ENCODE data around the gene MPV17L. TPM values are rescaled to one million over a fixed set of nuclear protein-coding genes. Genes with fewer than 3 reads are reported as not detected.
"Not testable (repeated sequence)": the region's sequence is repeated elsewhere in the genome, so short reads cannot be mapped to it uniquely, and the experiment has no call there.

The MPV17L gene
- total RNA-seq = 0.19 and 0.34 TPM in 2 replicates

DNA sequence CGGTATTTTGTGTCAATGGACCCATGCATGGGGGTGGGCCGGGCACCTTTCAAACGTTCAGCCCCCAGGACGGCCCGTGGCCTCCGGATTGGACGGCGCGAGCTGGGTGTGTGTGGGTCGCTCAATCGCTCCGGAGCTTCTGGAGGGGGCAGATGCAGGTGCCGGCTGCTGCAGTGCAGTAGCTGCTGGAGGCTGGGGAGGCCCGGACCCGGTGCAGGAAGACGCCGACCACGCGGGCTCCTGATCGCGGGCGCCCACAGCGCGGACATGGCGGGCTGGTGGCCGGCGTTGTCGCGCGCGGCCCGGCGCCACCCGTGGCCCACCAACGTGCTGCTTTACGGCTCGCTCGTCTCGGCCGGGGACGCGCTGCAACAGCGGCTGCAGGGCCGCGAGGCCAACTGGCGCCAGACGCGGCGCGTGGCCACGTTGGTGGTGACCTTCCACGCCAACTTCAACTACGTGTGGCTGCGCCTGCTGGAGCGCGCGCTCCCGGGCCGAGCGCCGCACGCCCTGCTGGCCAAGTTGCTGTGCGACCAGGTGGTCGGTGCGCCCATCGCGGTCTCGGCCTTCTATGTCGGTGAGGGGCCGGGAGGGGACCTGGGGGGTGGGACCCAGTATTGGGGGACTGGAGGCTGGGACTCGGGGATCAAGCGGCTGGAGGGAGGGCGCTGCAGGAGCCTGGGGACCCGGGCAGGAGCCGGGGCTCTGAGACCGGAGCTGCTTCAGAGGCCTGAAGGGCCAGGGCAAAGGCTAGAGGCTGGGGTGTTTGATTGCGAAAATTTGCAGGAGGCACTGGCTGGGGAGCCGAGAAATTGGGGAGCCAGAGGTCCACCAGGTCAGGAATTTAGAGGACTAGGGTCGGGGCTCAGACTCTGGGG, at the start of gene MPV17L:
MPV17L (plus strand) TSS at position 124 of the 878 bp plus-strand sequence; CDS start at position 268, 144 bp downstream.
- peak; percentile 20 for DNase-seq

DNA sequence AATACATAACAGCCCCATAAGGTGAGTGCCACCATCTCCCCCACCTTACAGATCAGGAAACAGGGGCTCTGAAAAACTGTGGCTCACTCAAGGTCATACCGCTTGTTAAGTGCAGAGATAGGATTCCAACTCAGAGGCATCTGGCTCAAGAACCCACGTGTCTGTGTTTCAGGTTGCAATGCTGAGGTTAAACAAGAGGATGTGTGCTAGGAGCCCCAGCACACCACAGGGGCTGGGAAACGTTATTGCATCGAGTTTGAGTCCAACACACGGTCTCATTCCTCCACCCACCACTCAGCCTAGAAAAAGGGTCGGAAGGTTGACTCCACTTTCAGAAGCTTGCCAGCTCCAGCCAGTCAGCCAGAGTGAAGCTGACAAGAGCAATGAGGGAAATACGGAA, 46.8 kb upstream of the MPV17L start:
- not testable (repeated sequence) for DNase-seq

DNA sequence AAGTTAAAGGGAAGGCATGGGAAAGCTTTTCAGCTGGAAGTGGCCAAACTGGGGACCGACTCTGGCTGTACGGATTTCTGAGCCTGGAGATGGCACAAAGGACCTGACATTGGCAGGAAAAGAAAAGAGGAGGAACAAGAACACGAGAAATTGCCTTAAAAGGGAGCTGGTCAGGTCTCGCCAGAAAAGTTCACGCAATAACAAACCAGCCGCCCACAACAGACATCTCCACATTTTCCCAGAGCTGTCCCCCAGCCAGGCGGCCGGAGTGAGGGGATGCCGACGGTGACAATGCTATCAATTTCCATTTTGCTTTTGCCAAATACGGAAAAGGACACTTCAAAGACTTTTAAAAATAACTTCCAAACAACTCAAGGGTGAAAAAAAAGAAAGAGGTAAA, 44.3 kb upstream of the MPV17L start:
- not testable (repeated sequence) for DNase-seq

DNA sequence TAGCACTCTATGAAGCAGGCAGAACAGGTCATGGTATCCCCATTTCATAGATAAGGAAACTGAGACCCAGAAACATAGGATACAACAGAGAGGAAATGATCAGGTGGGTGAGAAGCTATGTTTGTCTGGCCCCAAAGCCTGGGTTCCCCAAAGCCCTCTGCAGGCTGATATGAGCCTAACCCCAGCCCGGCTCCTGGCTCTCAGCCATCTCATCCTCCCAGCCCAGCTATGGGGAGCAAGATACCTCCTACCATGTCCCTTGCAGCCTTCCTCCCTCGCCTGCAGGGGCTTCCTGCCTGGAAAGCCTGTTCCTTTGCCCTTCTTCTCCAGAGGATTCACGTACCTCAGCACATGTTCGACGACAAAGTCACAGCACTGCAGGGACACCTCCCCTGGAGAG, 43.8 kb upstream of the MPV17L start:
- DNase-seq = not testable (repeated sequence)

DNA sequence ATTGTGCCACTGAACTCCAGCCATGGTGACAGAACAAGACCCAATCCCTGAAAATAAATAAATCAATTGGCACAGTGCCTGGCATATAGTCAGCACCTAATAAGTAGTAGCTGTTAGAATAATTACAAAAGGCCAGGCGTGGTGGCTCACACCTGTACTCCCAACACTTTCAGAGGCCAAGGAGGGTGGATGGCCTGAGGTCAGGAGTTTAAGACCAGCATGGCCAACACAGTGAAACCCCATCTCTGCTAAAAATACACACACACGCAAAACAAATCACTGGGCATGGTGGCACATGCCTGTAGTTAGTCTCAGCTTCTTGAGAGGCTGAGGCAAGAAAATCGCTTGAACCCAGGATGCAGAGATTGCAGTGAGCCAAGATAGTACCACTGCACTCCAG, 42.7 kb upstream of the MPV17L start:
- not testable (repeated sequence) for DNase-seq

DNA sequence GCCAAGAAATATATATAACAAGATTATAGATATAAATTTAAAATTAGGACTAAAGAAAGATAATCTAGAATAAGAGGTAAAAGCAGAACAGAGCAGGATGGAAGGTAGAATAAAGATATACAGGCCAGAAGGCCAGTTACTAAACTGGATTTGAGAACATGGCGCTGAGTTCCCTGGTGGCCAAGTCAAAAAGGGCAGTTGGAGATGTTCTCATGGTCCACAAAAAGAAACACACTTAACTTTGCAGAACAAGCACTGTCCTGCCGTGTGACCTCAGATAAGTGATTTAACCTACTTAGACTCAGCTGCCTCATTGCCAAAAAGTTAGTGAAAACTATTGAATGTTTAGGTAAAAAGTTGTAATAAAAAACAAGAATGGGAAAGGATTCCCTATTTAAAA, 40.7 kb upstream of the MPV17L start:
- not testable (repeated sequence) for DNase-seq

DNA sequence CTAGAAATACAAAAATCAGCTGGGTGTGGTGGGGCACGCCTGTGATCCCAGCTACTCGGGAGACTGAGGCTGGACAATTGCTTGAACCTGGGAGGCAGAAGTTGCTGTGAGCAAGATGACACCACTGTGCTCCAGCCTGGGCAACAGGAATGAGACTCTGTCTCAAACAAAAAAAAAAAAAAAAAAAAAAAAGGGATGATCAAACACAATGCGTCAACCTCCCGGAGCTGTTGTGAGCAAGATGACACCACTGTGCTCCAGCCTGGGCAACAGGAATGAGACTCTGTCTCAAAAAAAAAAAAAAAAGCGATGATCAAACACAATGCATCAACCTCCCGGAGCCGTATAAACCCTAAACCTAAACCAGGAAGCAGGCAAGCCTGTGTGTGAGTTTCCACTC, 38.1 kb upstream of the MPV17L start:
- DNase-seq = not testable (repeated sequence)

DNA sequence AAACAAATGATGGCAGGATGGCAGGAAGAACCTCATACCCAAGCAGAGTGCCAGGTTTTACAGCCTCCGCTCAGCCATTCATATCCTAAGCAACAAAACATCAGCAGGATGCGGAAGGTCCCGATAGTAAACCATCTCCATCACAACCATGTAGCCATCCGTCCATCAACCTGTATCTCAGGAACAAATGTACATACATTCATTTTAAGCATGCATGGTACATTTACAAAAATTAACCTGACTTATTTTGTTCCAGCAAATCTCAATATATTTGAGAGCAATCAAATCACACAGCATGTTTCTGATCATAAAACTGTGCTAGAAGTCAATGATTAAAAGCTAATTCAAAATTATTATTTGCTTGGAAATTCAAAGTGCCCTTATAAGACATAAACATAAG, 17.4 kb upstream of the MPV17L start, which contains the start of gene NPIPA5:
NPIPA5 (minus strand) TSS at position 101 of the 400 bp plus-strand sequence; CDS start at position 101, 0 bp downstream.
- not testable (repeated sequence) for DNase-seq

DNA sequence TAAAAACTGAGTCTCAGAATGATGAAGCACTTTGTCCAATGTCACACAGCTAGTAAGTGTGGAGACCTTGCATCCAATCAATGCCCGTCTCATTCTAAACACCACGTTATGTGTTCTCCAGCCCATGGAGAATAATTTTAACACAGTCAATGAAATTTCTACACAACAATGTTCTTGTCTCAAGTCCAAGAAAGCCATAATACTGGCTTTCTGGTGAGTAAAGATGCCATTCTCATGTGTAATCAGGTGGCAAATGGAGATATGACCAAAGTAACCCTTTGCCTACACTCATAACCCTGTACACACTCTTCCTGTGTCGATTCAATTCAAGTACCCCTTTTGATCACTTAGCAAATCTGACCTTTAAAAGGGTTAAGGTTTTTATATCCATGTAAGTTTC, 12.7 kb upstream of the MPV17L start:
- DNase-seq = not testable (repeated sequence)

DNA sequence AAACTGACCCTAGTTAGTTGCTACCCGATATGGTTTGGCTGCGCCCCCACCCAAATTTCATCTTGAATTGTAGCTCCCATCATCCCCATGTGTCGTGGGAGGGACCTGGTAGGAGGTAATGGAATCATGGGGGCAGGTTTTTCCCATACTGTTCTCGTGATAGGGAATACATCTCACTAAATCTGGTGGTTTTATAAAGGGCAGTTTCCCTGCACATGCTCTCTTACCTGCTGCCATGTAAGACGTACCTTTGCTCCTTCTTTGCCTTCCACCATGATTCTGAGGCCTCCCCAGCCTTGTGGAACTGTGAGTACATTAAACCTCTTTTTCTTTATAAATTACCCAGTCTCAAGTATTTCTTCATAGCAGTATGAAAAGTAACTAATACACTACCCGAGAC, 7.5 kb upstream of the MPV17L start:
- not testable (repeated sequence) for DNase-seq

DNA sequence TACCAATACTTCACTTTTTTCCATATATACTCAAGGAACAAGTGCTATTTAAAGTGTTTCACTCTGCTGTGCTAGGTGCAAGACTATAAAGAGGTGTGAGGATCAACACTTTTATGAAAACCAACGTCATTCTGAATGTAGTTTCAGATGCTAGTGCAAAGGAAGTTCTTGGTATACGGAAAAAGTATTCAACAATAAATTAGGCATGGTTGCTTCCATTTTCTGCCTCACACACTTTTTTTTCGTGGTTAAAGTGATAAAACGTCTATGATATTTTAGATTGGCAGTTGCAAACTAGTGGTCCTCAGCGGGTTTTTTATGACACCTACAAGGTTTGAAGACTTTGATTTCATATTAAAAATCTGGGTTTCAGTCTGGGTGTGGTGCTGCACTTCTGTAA, 5.6 kb upstream of the MPV17L start:
- DNase-seq = not testable (repeated sequence)

DNA sequence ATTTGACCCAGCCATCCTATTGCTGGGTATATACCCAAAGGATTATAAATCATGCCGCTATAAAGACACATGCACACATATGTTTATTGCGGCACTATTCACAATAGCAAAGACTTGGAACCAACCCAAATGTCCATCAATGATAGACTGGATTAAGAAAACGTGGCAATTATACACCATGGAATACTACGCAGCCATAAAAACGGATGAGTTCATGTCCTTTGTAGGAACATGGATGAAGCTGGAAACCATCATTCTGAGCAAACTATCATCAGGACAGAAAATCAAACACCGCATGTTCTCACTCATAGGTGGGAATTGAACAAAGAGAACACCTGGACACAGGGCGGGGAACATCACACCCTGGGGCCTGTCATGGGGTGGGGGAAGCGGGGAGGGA, 2.5 kb upstream of the MPV17L start:
- DNase-seq = not testable (repeated sequence)

DNA sequence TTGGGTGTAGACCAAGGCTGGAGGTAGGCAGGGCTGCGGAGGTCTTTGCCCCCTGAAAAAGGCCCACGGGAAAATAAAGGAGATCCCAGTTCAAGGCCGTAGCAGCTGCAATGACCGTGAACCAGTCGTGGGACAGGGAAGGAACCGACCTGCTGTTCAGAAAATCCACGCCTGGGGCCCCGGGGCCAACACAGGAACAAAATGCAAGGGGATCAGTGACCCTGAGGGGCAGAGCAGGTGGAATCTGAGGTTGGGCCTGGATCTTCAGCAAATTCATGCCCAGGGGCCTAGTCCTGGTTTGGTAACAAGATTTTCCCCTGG, 915 bp downstream of the MPV17L start:
- DNase-seq = not testable (repeated sequence)

DNA sequence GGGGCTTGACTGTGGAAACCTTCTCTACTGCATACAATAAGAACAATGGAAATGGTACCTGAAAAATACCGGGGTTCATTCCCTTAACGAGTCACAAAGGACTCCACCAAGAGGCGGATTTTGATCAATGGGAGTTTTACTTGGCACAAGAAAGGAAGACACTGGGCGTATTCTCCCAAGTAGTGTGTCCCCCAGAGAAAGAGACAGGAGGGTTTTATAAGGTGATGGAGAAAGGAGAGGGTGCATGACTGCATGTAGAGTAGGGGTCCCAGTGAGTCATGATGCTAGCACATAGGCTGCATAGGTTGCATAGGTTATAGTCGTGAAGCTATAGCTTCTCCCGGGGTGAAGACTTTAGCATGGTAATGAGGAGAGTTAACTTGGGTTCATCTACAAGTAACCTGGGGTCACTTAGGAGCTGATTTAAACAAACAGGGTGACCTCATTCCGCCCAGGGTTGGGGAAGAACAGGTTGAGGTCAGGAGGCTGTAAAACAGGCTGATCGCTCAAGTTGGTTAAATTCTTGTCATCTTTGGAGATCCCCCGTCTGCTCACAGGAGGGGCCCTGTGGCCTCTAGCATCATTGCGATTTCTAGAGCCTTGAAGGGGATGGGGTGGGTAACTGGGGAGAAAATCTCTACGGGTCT, 1.5 kb downstream of the MPV17L start:
- no peak for DNase-seq

DNA sequence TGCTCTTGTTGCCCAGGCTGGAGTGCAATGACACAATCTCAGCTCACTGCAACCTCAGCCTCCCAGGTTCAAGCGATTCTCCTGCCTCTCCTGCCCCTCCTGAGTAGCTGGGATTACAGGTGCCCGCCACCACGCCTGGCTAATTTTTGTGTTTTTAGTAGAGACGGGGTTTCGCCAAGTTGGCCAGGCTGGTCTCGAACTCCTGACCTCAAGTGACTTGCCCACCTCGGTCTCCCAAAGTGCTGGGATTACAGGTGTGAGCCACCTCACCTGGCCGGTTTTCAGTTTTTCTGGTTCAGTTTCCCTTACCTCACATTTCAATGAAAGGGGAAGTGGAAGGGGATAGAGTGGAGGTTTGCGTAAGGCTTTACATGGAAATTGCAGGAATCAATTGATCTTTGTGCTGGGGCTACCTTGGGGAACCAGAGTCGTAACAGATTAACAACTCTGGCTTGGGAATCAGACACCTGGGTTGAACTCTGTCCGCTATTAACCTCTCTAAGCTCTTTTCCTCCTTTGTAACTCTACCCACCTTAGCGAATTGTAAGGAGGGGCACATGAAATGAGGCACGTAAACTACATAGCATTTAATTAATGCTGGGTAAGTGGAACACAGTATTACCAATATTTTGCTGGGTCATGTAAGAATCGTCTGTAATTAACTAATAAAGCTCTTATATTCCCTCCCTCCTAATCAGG, 3.2 kb downstream of the MPV17L start:
- DNase-seq = no peak

DNA sequence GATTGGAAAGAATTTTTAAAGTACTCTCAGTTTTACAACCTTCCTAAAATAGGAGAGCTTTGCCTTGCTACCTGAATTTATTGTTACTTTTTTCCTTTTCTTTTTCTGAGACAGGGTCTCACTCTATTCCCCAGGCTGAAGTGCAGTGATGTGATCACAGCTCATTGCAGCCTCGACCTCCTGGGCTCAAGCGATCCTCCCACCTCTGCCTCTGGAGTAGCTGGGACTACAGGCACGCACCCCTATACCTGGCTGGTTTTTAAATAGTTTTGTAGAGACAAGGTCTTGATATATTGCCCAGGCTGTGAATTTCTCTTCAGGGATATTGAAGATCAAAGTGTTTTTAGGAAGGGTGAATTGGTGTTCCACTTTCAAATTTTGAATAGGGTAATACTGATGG, 3.8 kb downstream of the MPV17L start:
- no peak for DNase-seq

DNA sequence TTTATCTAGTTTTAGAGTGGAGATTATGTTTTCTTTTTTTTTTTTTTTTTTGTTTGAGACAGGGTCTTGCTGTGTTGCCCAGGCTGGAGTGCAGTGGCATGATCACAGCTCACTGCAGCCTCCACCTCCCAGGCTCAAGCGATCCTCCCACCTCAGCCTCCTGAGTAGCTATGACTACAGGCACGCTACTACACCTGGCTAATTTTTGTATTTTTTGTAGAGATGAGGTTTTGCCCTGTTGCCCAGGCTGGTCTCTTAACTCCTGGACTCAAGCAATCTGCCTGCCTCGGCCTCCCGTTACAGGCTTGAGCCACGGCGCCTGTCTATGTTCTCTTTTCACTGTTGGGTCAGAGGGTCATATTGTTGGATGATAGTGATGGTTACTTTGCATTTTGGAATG, 4.8 kb downstream of the MPV17L start:
- not testable (repeated sequence) for DNase-seq

DNA sequence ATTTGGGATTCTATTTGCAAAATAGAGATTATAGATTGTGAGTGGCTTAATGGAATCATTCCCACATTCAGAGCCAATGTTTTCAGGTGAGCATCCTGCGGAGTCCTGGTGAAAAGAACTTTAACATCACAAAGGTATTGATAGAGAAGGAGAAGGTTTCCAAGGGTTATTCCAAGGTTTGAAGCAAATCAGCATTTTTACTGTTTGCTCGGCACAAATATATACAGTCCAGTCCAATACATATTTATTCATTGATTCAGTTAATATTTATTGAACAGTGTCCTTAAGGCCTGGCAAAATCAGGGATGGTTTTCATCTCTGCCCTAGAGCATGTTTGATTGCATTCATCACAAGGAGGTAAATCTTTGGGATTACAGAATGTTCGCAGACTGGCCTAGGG, 6.4 kb downstream of the MPV17L start:
- DNase-seq = no peak

DNA sequence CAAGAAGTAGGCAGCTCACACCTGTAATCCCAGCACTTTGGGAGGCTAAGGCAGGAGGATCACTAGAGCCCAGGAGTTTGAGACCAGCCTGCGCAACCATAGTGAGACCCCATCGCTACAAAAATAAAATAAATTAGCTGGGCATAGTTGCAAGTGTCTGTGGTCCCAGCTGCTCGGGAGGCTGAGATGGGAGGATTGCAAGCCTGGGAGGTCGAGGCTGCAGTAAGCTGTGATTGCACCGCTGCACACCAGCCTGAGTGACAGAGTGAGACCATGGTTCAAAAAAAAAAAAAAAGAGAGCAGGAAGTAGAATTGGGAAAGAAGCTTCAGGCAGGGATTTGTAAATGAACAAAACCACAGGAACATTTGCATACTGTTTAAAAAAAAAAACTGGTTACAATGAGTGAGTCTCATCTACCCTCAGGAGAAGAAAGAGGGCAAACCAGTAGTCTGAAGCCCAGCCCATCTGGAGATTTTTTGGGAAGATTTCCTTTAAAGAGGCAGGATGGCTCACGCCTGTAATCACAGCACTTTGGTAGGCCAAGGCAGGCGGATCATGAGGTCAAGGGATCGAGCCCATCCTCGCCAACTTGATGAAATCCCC, 7.9 kb downstream of the MPV17L start:
- DNase-seq = no peak

DNA sequence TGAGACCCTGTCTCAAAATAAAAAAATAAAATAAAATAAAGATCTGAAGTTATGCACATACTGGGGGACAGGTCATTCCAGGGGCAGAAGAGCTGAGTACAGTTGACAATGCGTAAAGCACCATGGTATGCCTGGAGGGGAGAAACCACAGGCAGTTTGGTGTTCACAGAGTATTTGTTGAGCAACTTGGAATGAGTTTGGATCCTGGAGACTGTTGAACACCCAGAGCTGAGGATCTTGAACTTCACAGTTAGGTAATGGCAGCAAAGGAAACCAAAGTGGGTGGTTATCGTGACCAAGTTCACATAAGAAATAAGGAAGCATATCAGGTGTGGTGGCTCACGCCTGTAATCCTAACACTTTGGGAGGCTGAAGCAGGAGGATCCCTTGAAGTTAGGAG, 8.5 kb downstream of the MPV17L start:
- not testable (repeated sequence) for DNase-seq

DNA sequence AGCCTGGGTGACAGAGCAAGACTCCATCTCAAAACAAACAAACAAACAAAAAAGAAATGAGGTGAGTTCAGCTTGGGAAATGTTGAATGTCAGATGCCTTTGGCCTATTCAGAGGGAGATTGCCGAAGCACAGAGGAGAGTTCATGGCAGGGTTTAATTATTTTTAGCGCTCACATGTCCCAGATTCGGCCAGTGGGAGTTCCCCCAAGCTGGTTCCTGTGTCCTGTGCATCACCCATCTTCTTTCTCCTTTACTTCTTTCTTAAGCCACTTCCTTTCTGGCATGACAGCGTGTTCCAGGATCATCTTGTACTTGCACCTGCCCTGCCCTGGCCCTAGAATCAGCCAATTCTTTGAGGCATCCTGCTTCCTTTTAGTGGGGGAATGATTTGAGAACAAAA, 9.2 kb downstream of the MPV17L start:
- DNase-seq = no peak

DNA sequence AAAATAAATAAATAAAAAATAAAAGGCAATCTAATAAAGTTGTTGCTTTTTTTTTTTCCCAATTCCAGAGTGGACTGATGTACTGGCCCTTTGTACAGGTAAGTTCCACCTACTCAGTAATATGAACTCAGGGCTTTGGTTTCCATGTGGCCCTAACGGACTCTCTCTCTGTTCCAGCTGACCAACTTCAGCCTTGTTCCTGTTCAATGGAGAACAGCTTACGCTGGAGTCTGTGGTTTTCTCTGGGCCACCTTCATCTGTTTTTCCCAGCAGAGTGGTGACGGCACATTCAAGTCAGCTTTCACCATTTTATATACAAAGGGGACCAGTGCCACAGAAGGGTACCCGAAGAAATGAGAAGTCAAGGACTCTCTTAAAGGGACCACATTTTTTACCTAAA, 12.2 kb downstream of the MPV17L start:
- DNase-seq = not testable (repeated sequence)

DNA sequence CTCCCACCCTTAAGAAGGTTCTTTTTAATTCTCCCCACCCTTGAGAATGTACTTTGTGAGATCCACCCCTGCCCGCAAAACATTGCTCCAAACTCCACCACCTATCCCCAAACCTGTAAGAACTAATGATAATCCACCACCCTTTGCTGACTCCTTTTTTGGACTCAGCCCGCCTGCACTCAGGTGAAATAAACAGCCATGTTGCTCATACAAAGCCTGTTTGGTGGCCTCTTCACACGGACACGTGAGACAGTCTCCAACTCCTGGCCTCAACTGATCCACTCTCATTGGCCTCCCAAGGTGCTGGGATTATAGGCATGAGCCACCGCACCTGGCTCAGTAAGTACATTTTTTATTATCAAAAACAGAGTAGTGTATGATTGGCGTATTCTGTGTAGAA, 13.9 kb downstream of the MPV17L start:
- not testable (repeated sequence) for DNase-seq
